ENCODE measurements around the gene MBTD1.

GRCh38 chr17:51234162-51234561 is 25.7 kb downstream of the MBTD1 start:
- TF ChIP-seq TARDBP (IDR thresholded peaks at IDR 0.05; ENCODE audit: borderline replicate concordance) (no peak), EP300 (IDR thresholded peaks at IDR 0.05; ENCODE audit: borderline replicate concordance in 1 of 2, control insufficient read depth in 1 of 2, low read depth in 2 of 2, low read length in 2 of 2) (no peak), ZZZ3 (IDR thresholded peaks at IDR 0.05; ENCODE audit: control insufficient read depth, insufficient read length, low read depth) (no peak), CTCF (IDR thresholded peaks at IDR 0.05 in 2 of 3, conservative IDR thresholded peaks at IDR 0.05 in 1 of 3; ENCODE audit: control insufficient read depth in 2 of 3, extremely low read depth in 1 of 3, insufficient read depth in 1 of 3, low read depth in 3 of 3, low read length in 3 of 3) (no peak), TAF1 (IDR thresholded peaks at IDR 0.05; ENCODE audit: borderline replicate concordance, low read depth, low read length) (no peak), CHD2 (IDR thresholded peaks at IDR 0.05; ENCODE audit: borderline replicate concordance, low read depth, low read length) (no peak), SRF (IDR thresholded peaks at IDR 0.05; ENCODE audit: low read depth in 2 of 2, low read length in 2 of 2) (no peak), PBX3 (IDR thresholded peaks at IDR 0.05; ENCODE audit: insufficient replicate concordance, low read depth, low read length) (no peak), SMARCA5 (IDR thresholded peaks at IDR 0.05) (no peak), RFX5 (IDR thresholded peaks at IDR 0.05; ENCODE audit: low read depth, low read length) (no peak), POLR2AphosphoS5 (IDR thresholded peaks at IDR 0.05; ENCODE audit: low read length) (no peak), ZNF274 (IDR thresholded peaks at IDR 0.05; ENCODE audit: insufficient read depth, insufficient read length) (no peak), STAT1 (conservative IDR thresholded peaks at IDR 0.05) (no peak)

Measured in GM12878 (cell line).